Measurements from ENCODE around the gene GPR149. TPM values are rescaled to one million over a fixed set of nuclear protein-coding genes. Genes with fewer than 3 reads are reported as not detected.
"Not testable (repeated sequence)": the region's sequence is repeated elsewhere in the genome, so short reads cannot be mapped to it uniquely, and the experiment has no call there.

Gene GPR149
- 0.41 TPM for total RNA-seq

- peak; percentile 29 for DNase-seq
These were observed at the start of gene GPR149 for GRCh38 chr3:154430014-154430413. TSS of gene GPR149 (minus strand) at chr3:154430190. CDS start at chr3:154429615, 575 bp downstream.

GRCh38 chr3:154473769-154474168, 43.8 kb upstream of the GPR149 start:
- DNase-seq, result no peak

- DNase-seq, result no peak
These were observed 39.6 kb upstream of the GPR149 start for GRCh38 chr3:154469585-154469984.

- DNase-seq, result no peak
These were observed 34.6 kb upstream of the GPR149 start for GRCh38 chr3:154464440-154465190.

GRCh38 chr3:154458560-154458959, 28.6 kb upstream of the GPR149 start:
- no peak for DNase-seq

- not testable (repeated sequence) for DNase-seq
These were observed 9.1 kb upstream of the GPR149 start for GRCh38 chr3:154439081-154439480.

GRCh38 chr3:154431043-154431442, 1.1 kb upstream of the GPR149 start:
- DNase-seq, result no peak

- DNase-seq, result peak; percentile 12
These were observed 1.4 kb downstream of the GPR149 start for GRCh38 chr3:154428286-154429206.

- peak; percentile 21 for DNase-seq
These were observed 2.2 kb downstream of the GPR149 start for GRCh38 chr3:154427685-154428285.

GRCh38 chr3:154422694-154423093, 7.3 kb downstream of the GPR149 start:
- DNase-seq, result no peak

- peak; percentile 65 for DNase-seq
These were observed 8.9 kb downstream of the GPR149 start for GRCh38 chr3:154421083-154421482.

GRCh38 chr3:154398084-154398967, 31.7 kb downstream of the GPR149 start:
- DNase-seq, result no peak

- no peak for DNase-seq
These were observed 40.1 kb downstream of the GPR149 start for GRCh38 chr3:154389861-154390260.

GRCh38 chr3:154384479-154384878, 45.5 kb downstream of the GPR149 start:
- DNase-seq, result peak; percentile 51

GRCh38 chr3:154378311-154378710, 51.7 kb downstream of the GPR149 start:
- no peak for DNase-seq

- DNase-seq, result no peak
These were observed 62.8 kb downstream of the GPR149 start for GRCh38 chr3:154367221-154367620.

- DNase-seq, result no peak
These were observed 65.1 kb downstream of the GPR149 start for GRCh38 chr3:154364849-154365248.

- no peak for DNase-seq
These were observed 68.9 kb downstream of the GPR149 start for GRCh38 chr3:154361099-154361498.

GRCh38 chr3:154356009-154356408, 74.0 kb downstream of the GPR149 start:
- DNase-seq, result no peak

GRCh38 chr3:154349223-154349622, 80.8 kb downstream of the GPR149 start:
- no peak for DNase-seq

GRCh38 chr3:154345422-154346122, 84.4 kb downstream of the GPR149 start:
- DNase-seq, result no peak

Data from tongue (tissue), 2 donors.